GM21576 (cell line): Measurements from ENCODE around the gene PAQR6.

Source experiments
- ATAC-seq: cut with Tn5 transposase; IDR thresholded peaks from one replicate; pipeline ENCODE4 v1.9.1; 2021; ENCODE audit warnings: mild to moderate bottlenecking, moderate library complexity; ENCODE audit not compliant: unreplicated experiment

PAQR6 gene

DNA sequence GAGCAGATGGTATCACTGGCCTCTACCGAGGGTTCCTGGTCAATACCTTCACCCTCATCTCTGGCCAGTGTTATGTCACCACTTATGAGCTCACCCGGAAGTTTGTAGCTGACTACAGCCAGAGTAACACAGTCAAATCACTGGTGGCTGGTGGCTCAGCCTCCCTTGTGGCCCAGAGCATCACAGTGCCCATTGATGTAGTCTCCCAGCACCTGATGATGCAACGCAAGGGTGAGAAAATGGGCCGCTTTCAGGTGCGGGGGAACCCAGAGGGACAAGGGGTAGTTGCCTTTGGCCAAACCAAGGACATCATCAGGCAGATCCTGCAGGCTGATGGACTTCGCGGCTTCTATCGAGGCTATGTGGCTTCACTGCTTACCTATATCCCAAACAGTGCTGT lies 47.8 kb downstream of the PAQR6 start:
- no peak for ATAC-seq

DNA sequence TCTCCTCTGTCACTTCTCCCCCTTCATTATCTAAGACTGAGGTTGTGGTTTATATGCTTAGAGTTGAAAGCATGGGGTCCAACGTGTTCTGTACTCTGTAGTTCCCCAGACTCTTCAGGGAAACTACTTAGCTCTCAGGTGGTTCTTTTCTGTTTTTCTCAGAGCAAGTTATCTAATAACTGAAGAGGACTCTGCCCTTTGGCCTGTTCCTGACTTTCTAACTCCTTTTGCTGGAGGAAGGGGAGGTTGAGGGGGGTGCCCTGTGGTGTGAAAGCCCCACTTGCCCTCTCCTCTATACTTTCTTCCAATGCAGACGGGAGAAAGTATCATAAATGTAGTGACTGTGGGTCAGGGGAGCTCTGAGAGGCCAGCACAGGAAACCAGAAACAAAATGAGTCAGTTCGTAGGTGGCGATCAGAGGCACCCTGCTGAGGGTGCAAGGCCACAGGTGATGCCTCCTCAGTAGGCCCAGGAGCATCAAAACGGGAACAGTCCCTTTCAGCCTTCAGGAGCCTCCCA lies 49.0 kb downstream of the PAQR6 start:
- no peak for ATAC-seq

DNA sequence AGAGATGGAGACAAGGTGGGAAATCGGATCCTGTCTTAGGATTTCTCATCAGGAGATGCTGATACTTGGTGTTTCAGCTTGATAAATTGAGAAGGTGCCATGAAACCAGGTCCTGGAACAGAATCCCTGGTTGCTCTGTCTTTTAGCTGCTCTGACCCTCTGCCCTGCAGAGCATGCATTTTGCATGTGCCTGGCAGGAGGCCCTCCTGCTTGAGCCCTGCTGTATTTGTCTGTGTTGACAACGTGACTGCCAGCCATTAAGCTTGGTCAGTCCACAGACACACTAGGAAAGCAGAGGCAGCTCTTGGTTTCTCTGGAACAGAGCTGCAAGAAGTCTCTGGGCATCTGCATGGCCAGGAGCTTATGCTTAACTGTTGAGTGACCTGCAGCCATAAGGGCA lies 51.4 kb downstream of the PAQR6 start:
- no peak for ATAC-seq

DNA sequence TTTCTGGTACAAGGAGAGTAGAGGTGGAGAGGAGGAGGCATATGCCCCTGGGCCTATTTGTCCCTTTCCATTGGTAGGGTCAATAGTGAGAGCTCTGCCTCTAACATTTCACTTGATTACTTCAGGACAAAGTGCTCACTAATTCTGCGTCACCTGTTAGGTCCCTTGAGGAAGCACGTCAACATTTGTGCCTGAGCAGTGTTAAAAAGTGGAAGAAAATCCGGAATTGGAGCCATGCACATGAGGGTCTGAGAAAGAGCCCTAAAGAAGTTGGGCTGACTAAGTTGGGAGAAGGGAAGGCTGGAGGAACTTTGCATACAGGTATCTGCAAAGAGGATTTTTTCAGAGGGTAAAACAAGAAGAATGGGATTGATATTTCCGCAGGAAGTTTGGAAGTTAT lies 52.0 kb downstream of the PAQR6 start:
- ATAC-seq: no peak

DNA sequence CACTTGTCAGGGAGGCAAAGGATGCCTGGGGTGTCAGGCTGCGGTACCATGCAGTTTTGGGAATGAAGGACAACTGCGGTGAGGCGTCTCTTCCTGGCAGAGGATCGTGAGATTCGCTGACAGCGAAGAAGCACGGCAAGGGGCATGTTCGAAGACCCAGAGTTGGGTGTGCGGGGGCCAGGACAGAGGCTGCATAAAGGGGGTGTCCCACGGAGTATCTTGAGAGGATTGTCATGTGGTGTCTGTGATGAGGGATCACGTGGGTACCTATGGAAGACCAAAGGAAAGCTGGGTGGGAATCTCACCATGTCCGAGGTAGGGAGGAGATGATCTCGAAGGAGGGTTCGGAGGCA lies 53.6 kb downstream of the PAQR6 start:
- ATAC-seq: no peak

DNA sequence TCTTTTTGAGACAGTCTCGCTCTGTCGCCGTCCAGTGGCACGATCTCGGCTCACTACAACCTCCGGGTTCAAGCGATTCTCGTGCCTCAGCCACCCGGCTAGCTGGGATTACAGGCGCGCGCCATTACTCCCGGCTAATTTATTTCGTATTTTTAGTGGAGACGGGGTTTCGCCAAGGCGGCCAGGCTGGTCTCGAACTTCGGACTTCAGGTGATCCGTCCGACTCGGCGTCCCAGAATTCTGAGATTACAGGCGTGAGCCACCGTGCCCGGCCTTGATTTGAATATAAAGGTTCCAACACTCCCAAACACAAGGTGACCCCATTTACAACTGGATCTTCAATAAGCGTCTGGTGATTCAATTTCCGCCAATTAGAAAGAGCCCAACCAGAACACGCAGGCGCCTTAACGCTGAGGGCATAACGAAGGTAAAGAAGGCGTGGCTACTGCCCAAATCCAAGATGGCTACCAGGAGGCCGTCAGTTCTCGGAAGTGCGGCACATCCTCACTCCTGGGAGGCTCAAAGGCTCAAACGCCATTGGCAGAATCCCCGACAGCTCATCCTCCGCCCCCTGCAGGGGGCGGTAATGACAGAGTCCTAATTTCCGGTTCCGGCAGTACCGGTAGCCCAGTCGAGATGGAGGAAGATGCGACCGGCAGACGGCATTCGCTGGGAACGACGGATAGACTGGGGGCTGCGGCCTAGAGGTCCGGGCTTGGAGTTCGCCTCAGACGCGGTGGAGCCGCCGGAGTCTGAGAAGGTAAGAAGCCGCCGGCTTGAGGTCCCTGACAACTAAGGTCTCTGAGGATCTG lies 54.2 kb downstream of the PAQR6 start, which contains the start of gene SLC25A44:
SLC25A44 (plus strand) TSS at position 617 of the 812 bp plus-strand sequence. CDS start 5,744 bp downstream, outside the sequence.
- peak; percentile 94 for ATAC-seq
